KBM-7 (cell line): Measurements from ENCODE around the gene TMEM179B.
"Not testable (repeated sequence)": the region's sequence is repeated elsewhere in the genome, so short reads cannot be mapped to it uniquely, and the experiment has no call there.

Experiments used
- DNase-seq: peaks from one replicate; pipeline ENCODE4 v3.0.0-alpha.2; 2015
- in situ Hi-C: fragments of 300-500 bp; cut with MboI; formaldehyde crosslinking; loops from 2 replicates; pipeline ENCODE4 v1.14.3; 2020; ENCODE audit warnings: low sequenced_read_pairs, low pct_unique_long_range_greater_than_20kb, mixed read lengths

TMEM179B gene

DNA sequence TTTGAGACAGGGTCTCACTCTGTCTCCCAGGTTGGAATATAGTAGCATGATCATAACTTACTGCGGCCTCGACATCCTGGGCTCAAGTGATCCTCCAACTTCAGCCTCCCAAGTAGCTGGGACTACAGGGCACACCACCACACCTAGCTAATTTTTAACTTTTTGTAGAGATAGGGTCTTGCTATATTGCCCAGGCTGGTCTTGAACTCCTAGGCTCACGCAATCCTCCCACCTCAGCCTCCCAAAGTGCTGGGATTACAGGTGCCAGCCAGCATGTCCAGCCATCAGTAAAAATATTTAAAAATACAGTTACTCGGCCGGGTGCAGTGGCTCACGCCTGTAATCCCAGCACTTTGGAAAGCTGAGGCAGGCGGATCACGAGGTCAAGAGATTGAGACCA is 40.9 kb downstream of the TMEM179B start:
- in situ Hi-C loops, DNase-seq: not testable (repeated sequence)

DNA sequence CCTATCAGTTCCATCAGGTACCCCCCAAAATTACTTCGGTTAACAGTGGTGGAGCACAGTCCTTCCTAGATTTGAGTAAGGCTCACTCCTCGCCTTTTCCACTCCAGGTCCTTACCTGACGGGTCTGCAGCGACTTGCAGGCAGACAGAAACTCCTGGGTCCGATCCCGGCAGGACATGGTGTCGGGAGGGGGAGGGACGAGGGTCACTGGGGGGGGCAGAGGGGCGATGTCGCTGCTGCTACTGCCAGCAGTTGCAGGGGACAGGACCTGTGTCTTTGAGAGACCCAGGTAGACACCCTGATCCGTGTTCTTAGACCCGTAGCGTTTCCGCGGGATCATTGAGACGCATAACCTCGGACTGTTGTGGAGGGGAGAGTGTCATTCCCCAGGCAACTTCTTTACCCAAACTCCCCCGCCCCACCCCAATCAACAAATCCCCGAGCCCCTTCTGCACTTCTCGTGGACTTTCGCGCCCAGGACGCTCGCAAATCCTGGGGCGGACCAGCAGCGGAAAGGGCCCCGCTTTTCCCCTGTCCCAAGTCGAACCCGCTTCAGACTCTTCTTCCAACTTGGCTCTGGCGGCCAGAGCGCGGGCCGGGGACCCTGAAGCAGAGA is 43.8 kb downstream of the TMEM179B start:
- in situ Hi-C loops = no loop called here

DNA sequence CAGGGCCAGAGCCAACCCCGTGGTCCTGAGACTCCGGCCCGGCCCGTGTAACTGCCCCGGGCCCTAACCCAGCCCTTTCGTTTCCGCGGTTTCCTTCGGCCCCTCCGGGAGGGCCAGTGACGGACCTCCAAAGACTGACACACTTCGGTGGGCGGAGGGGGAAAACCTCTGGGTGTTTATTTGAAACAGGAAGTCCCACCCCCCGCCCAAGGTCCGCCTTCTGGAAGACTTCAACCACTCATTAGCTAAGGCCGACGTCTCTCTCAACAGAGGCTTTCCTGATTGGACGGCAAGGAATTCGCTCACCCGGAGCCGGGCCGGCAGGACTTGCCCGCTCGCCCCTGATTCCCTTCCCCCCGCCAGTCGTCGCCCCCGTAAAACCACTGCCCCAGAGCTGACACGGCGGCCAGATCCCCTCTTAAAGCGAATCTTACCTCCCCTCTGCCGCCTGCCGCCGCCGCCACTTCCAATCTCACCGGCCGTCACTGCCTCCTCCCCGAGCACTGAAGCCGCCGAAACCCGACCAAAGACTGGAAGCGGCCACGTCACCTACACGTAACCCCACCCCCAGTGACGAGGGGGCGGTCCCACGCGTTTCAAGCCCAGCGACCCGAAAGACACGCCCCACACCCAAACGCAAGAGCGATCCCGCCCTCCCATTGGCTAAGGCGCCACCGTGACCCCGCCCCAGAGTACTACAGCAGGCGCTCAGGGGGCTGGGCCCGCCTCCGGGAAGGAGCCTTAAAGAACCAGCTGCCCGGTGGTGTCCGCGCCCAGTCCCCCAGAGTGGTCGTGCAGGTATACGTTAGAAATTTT is 44.5 kb downstream of the TMEM179B start, which contains the start of gene STX5:
Gene STX5 (minus strand): TSS at position 532 of the 816 bp plus-strand sequence. CDS start 808 bp downstream, outside the sequence.
- peak; percentile 98 for DNase-seq
- in situ Hi-C loops = no loop called here

More for the DNA sequence above, 43.8 kb downstream of the TMEM179B start:
- no peak for DNase-seq

DNA sequence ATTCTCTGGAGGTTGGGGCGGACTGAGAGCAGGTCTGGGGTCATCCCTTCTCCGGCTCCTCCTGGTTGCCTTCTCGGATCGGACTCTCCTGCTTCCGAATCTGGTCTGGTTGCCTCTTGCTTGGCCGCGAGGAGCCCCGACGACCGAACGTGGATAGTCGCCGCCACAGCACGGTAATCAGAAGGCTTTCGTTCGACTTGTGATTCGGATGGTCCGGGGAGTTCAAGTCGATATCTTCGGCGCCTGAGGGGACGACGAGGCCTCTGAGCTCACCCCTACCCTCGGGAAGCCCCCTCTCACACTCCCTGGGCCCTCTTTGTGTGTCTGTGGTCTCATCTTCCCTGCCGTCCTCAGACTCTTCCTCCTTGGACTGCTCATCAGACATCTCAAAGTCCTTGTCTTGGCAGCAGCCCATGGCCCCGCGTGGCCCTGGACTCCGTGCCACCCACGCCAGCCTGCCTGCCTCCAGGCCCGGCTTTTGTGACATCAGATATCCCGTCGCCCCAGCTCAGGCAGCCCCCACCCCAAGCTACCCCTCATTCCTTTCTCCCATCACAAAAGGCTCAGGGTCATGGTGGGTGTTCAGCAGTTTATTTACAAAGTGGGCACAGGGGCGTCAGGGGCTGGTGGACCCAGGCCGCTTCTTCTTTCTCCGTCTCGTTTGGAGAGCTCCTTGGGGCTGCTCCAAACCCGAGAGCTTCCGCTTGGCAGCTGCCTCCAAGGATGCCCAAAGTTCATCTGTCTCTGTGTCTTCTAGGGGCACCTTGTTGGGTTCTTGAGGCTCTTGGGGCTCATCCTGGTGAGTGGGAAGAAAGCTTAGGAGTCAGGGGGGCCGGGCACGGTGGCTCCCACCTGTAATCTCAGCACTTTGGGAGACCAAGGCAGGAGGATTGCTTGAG is 45.4 kb downstream of the TMEM179B start, which contains the start of gene TEX54:
Gene TEX54 (minus strand): TSS at position 506 of the 899 bp plus-strand sequence.
- DNase-seq = no peak
- in situ Hi-C loops = no loop called here

DNA sequence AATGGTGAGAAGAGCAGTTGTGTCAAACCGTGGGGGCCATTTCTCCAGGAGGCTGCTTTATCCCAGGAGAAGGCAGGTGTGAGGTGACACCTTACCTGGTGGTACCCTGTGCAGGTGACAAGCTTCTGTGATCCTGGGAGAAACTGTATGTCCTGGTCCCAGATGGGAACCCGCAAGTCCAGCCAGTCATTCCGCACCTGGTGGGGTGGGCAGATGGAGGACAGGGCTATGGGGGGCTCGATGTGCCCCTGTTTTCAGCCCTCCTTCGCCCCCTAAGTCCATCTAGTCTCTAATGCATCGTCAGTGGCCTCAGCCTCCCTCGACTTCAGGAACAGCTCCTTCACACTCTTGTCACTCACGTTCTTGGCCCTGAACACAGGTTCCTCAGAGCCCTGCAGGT is 48.1 kb downstream of the TMEM179B start:
- in situ Hi-C loops = no loop called here
- no peak for DNase-seq

DNA sequence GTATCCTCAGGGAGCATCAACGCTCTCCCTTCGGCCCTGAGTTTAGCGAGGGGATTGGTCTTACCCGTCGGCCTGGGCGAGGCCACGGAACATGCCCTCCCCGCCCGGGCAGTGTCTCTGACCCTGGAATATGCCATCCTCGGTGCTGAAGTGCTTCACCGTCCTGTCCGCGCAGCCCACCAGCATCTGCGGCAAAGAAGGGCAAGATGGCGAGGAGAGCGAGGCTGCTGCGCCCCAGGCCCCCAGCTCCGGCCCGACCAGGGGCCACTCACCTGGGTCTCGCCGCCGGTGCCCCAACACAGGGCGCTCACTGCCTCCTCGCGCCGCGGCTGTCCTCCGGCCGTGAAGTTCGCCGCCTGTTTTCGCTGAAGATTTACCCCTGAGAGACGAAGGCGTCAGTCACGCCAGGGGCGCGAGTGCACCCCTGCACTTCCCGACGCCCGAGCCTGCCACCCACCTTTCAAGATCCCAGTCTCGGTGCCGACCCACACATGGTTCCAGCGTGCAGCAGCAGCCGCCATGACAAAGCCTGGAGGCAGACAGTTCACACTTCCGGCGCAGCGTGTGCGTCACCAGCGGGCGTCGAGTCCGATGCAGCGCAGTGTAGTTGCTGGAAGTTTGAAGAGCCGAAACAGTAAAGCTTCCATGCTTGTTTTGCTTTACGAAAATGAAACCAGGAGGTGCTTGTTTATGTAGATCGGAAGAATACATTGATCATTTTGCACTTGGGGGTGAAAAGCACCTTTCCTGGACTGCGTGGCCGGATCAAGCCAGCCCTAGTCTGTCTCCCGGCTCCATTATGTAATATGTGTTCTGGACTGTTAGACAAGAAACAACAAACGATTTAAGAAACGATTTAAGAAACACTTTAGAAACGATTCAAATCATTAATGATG is 52.1 kb downstream of the TMEM179B start, which contains the start of gene WDR74:
Gene WDR74 (minus strand): TSS at position 541 of the 896 bp plus-strand sequence. CDS start 20 bp downstream, at position 521.
- peak; percentile 93 for DNase-seq
- in situ Hi-C loops = no loop called here
